Type B pancreatic cell (in vitro differentiated cells): ENCODE data around the gene KIF25. TPM values are rescaled to one million over a fixed set of nuclear protein-coding genes. Genes with fewer than 3 reads are reported as not detected.

Experiments used
- DNase-seq: peaks from one replicate; pipeline ENCODE4 v3.0.0; 2021; ENCODE audit warnings: mixed read lengths; ENCODE audit not compliant: unreplicated experiment; ENCODE audit errors: extremely low spot score
- H3K27ac Mint-ChIP-seq: 2 replicates; pipeline ENCODE4 v1.8.0; 2021; ENCODE audit warnings: mild to moderate bottlenecking, mixed read lengths
- H3K27me3 Mint-ChIP-seq: 2 replicates; pipeline ENCODE4 v1.8.0; 2021; ENCODE audit warnings: mixed read lengths
- H3K36me3 Mint-ChIP-seq: 2 replicates; pipeline ENCODE4 v1.8.0; 2021; ENCODE audit warnings: mixed read lengths
- H3K4me1 Mint-ChIP-seq: one replicate; pipeline ENCODE4 v1.8.0; 2021; ENCODE audit warnings: mixed read lengths; ENCODE audit not compliant: unreplicated experiment
- H3K4me3 Mint-ChIP-seq: 2 replicates; pipeline ENCODE4 v1.8.0; 2021; ENCODE audit warnings: mild to moderate bottlenecking, mixed read lengths
- H3K9me3 Mint-ChIP-seq: 2 replicates; pipeline ENCODE4 v1.8.0; 2021; ENCODE audit warnings: mixed read lengths
- total RNA-seq: library from RNA; stranded (reverse); gene quantifications from 2 replicates; pipeline ENCODE4 v1.2.1, GENCODE V29; 2021; ENCODE audit warnings: low replicate concordance
- TF ChIP-seq, protein P1 (sequence below): fragments of 200-600 bp; sonication (generic); conservative IDR thresholded peaks from 2 replicates; pipeline ENCODE4 v1.5.0; 2021; ENCODE audit warnings: antibody characterized with exemption, mild to moderate bottlenecking

Gene KIF25
- total RNA-seq, 1 donor from 2014 or later, result not detected

DNA sequence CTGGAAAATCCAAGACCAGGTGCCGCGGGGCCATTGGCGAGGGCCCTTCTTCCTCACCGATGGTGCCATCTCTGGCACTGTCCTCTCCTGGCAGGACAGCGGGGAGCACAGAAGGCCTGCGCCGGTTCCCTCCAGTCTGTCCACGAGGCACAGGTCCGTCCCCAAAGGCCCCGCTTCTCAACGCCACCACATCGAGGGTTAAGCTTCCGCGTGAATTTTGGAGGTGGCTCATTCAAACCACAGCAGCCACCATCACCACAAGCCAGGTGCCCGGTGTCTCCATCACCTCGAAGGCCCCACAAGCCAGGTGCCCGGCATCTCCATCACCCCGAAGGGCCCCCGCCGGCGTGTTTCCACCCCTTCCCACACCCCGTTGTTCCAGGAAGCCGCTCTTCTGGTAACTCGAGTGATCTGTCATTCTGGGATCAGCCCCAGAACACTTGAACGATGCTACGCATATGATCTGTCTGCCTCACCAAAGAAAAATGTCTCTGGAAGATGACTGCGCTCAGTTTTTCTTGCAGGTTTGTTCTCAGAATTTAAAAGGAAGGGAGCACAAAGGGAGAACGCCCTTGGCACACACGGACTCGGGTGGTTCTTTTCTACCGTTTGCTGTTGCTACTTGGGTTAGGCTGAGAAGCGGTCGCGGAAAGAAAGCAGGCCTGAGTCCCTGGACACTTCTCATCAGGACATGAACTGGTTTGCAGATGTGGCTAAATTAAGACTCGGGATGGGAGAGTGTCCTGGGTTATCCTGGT is 9.9 kb upstream of the KIF25 start:
- no peaks in the 10 kb centered on the region for H3K27me3 Mint-ChIP-seq
- no peaks in the 10 kb centered on the region for H3K36me3 Mint-ChIP-seq
- H3K4me3 Mint-ChIP-seq, result no peak overlapping the region
- no peaks in the 10 kb centered on the region for H3K4me1 Mint-ChIP-seq
- TF ChIP-seq, protein P1, sequence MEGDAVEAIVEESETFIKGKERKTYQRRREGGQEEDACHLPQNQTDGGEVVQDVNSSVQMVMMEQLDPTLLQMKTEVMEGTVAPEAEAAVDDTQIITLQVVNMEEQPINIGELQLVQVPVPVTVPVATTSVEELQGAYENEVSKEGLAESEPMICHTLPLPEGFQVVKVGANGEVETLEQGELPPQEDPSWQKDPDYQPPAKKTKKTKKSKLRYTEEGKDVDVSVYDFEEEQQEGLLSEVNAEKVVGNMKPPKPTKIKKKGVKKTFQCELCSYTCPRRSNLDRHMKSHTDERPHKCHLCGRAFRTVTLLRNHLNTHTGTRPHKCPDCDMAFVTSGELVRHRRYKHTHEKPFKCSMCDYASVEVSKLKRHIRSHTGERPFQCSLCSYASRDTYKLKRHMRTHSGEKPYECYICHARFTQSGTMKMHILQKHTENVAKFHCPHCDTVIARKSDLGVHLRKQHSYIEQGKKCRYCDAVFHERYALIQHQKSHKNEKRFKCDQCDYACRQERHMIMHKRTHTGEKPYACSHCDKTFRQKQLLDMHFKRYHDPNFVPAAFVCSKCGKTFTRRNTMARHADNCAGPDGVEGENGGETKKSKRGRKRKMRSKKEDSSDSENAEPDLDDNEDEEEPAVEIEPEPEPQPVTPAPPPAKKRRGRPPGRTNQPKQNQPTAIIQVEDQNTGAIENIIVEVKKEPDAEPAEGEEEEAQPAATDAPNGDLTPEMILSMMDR, result no peak
- DNase-seq, result no peak
- H3K9me3 Mint-ChIP-seq, result no peaks in the 10 kb centered on the region
- no peak overlapping the region for H3K27ac Mint-ChIP-seq

DNA sequence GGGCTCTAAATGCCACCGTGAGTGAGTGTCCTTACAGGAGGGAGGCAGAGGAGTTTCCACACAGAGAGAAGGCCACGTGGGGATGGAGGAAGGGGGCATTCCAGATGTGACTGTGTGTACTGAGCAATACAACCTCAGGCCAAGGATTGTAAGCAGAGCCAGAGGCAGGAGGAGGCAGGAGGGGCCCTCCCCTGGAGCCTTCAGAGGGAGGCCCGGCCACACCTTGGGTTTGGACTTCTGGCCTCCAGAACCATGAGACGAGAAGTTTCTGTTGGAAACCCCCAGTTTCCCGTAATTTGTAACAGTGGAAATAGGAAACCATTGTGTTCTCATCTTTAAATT is 9.3 kb upstream of the KIF25 start:
- Mint-ChIP-seq H3K27me3 (no peaks in the 10 kb centered on the region), H3K4me3 (no peak overlapping the region), H3K27ac (no peak overlapping the region), H3K4me1 (no peaks in the 10 kb centered on the region), H3K36me3 (no peaks in the 10 kb centered on the region), H3K9me3 (no peaks in the 10 kb centered on the region)
- DNase-seq, result no peak
- TF ChIP-seq, protein P1, result no peak

DNA sequence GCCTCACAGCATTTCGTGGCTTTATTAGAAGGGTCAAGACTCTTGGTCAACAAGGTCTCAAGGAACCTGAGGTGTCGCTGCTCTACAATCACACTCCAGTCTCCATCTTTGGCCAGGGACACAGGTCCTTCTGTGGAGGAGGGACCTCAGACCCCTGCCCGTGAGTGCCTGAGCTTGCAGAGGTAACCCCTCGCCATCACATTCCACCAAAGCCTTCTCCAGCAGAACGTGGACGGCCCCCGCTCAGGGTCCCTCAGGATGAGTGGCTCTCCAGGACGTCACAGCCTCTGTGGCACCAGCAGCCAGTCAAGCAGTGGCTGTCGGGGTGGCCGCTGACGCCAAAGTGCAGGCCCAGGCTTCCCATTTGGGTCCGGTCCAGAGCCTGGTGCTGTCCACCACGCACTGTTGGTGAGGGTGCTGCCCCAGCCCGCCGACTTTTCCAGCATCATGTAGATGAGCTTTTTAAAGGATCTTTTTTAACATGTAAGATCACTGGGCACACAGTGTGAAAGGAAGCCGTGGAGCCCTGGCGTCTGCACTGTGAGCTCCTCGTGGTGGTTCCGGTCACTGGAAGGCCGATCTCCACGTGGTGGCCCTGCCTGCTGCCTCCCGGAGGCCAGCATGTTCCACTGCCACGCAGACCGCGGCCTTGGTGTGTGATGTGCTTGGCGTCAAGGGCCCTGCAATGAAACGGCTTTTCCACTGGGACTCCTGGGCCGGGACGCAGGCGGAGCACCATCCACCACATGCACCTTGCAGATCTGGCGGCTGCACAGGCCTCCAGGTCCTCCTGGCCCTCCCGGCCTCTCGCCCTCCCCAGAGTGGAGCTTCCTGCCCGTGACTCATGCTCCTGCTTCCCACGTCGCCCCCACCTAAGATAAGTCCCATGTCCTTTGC is 8.3 kb upstream of the KIF25 start:
- Mint-ChIP-seq H3K36me3 (no peaks in the 10 kb centered on the region), H3K4me3 (no peak overlapping the region), H3K4me1 (no peaks in the 10 kb centered on the region), H3K9me3 (no peaks in the 10 kb centered on the region), H3K27ac (no peak overlapping the region), H3K27me3 (no peaks in the 10 kb centered on the region)
- TF ChIP-seq, protein P1, result no peak
- DNase-seq, result no peak

DNA sequence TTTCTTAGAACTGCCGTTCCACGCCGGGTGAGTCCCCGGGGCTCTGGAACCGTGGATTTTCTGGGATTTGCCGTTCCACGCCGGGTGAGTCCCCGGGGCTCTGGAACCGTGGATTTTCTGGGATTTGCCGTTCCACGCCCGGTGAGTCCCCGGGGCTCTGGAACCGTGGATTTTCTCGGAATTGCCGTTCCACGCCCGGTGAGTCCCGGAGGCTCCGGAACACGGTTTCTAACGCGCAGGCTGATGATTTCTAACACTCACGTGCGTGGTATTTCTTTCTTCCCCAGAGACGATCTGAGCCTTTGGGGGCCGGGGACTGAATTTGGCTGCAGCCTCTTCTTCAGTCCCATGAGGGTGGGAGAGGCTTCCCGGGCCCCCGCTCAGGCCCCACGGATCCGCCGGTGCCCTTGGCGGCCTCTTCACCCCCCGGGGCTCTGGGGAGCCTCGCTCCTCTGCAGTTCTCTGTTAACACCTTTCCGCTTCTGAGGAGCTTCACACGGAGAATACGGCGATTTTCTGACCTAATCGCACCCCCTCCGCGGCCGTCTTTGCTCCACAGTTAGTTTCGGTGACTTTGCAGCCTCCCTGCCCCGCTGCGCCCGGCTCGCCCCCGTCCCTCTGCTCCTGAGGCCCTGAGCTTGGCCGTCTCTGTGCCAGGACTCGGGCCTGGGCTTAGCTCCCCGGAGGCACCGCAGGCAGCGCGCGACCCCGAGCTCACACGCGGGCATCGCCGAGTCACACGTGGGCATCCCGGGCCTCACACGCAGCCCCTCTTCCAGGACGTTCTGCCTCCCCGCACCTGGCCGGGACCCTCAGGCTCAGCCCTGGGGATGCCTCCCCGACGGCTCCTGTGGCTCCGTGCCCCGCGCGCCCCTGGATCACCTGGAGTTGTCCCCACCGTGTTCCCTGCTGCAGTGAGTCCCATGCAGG is 7.2 kb upstream of the KIF25 start:
- H3K4me3 Mint-ChIP-seq, result no peak overlapping the region
- DNase-seq, result no peak
- no peaks in the 10 kb centered on the region for H3K27me3 Mint-ChIP-seq
- TF ChIP-seq, protein P1, result no peak
- H3K27ac Mint-ChIP-seq, result no peak overlapping the region
- H3K9me3 Mint-ChIP-seq, result no peaks in the 10 kb centered on the region
- no peaks in the 10 kb centered on the region for H3K36me3 Mint-ChIP-seq
- no peaks in the 10 kb centered on the region for H3K4me1 Mint-ChIP-seq

DNA sequence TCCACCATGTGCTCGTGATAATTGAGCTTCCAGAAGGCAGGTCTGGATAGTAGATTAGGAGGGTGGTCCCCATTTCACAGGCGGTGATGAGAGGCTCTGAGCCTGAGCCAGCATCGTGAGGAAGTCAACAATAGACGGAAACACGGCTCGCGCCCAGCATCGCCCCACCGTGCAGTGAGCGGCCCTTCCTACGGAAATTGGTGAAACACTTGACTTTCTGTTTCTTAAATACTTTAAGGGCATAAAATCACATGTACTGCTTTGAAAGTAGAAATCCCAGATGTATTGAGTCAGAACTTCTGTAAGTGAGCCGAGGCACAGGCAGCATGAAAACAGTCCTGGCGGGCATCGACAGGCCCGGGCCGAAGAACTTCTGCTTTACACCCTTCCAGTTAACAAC is 4.3 kb upstream of the KIF25 start:
- Mint-ChIP-seq H3K4me1 (no peaks in the 10 kb centered on the region), H3K4me3 (no peak overlapping the region), H3K27me3 (peaks cover under 1% of the 10 kb centered on the region), H3K9me3 (no peaks in the 10 kb centered on the region), H3K27ac (no peak overlapping the region), H3K36me3 (no peaks in the 10 kb centered on the region)
- no peak for DNase-seq
- TF ChIP-seq, protein P1, result no peak
